ELR (cell line): ENCODE data around the gene C19orf47.

Experiments
- DNase-seq: peaks from one replicate; pipeline ENCODE4 v3.0.0-alpha.2; 2015; ENCODE audit warnings: low read depth

C19orf47 gene

DNA sequence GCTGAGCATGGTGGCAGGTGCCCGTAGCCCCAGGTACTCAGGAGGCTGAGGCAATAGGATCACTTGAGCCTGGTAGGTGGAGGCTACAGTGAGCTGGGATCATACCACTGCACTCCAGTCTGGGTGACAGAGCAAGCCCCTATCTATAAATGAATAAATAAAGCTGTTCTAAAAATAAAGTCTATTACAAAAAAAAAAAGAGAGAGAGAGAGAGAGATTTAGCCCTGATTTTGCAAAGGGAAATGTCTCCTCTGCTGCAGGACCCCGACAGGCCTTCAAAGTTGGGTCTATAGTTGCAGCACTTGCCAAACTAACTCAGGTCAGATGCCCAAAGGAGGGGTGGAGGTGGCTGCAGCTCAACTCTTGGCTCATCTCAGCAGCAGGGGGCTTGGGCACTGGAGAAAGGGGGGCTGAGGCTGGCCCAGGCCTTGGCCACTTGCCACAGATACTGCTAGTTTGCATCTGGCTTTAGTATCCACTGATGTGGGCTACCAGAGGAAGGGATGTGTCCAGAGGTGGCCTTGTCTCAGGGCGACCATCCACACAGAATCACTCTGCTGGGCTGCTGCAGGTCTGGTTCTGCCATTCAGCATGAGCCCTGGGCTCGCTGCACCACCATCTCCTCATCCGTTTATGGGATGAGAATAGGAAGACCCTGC is 32.3 kb downstream of the C19orf47 start:
- no peak for DNase-seq

DNA sequence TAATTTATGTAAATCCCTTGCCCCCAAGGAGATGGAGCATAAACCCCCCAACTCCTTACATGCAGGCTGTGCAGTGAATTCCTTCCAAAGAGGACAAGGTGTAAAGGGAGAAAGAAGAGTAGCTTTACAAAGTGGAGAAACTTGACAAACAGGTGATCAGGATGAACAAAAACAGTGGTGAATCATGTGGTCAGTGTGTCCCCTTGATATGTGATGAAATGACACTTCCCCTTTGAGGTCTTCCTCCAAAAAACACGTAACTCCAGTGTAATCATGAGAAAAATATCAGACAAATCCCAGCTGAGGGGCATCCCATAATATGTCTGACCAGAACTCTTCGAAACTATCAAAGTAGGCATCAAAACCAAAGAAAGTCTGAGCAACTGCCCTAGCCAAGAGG is 33.5 kb downstream of the C19orf47 start:
- no peak for DNase-seq

DNA sequence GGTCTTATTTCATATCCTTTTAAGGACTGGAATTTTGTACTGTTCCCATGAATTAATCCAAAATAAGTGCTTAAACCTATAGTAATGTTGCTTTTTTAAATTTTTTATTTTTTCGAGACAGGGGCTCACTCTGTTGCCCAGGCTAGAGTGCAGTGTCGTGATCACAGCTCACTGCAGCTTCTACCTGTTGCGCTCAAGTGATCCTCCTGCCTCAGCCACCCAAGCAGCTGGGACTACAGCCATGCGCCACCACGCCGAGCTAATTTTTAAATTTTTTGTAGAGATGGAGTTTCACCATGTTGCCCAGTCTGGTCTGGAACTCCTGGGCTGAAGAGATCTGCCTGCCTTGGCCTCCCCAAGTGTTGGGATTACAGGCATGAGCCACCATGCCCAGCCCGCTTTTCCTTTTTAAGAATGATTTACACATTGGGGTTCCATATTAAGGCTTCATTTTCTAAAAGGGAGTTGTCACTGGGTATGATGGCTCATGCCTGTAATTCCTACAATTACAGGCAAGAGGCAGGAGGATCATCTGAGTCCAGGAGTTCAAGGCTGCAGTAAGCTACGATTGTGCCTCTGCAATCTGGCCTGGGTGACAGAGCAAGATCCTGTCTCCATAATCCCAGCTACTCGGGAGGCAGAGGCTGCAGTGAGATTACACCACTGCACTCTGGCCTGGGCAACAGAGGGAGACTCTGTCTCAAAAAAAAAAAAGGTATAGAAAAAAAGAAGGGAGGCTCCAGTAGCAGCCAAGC is 34.8 kb downstream of the C19orf47 start:
- no peak for DNase-seq

DNA sequence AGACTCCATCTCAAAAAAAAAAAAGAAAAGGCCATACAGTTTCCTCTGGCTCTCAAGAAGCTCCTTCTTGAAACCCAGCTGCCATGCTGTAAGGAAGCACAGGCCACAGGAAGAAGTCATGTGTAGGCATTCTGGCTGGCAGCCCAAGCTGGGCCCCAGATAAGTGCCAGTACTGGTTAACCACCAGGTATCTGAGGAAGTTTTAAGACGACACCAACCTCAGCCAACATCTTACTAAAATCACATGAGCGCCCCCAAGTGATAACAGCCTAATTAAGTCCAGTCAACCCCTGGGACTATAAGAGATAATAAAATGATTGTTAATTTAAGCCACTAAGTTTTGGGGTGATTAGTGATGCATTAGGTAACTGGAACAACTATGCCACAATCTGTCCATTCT is 35.7 kb downstream of the C19orf47 start:
- DNase-seq: no peak

DNA sequence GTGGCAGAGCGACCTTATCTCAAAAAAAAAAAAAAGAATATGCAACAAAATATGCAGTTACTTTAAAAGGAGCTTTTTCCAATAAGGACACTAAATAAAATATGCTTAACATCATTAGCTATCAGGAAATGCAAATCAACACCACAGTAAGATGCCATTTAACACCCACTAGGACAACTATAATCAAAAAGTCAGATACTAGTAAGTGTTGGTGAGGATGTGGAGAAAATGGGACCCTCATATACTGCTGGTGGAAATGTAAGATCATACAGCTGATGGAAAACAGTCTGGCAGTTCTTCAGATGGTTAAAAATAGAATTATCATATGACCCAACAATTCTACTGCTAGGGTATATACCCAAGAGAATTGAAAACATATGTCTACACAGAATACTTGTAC is 38.5 kb downstream of the C19orf47 start:
- DNase-seq: no peak

DNA sequence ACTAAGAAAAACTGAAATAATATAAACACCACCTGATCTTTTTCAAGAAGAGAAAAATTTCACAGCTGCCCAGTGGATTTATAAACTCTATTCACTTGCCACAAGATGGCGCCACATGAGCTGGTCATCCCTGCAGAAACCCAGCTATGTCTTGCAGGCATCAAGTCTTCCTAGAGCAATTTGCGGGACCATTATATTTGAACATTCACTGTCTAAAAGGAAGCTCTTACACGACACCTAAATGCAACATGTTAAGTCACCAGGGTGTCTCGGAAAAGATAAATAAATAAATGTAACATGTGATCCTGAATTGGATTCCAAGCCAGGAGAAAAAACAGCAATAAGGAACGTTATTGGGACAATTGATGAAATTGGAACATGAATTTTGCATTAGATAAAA is 42.8 kb downstream of the C19orf47 start:
- peak; percentile 85 for DNase-seq

DNA sequence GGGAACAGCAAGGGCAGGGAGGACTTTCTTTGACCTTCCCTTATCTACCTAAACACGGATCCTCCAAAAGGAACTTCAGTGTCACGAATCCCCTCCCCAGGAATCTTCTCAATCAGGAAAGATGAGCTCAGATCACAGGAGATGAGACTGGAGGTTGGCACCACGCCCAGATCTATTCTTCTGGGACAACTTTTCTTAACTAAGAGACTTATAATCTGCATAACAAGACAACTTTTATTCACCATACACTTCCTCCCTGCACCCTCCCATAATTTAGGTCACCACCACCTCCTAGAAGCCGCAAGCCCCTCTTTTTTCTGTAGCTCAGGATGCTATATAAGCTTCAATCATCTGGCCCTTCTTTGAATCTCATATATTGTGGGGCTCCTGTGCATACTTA is 43.9 kb downstream of the C19orf47 start:
- DNase-seq: no peak

DNA sequence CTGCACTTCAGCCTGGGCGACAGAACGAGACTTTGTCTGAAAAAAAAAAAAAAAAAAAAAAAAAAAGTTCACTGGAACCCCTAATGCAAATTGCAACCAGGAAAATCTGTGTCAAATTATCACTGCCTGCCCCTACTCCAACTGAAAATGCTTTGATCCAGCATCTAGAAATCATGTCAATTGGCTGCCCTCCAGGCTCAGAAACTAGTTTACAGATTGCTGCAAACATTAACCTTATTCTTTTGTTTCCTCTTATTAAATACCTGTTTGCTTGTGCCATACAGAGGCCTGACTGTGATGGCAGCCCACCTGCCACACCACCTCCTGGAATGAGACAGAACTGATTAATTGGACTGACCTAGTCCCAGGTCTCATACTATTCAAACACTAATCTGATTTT is 44.4 kb downstream of the C19orf47 start:
- DNase-seq: no peak

DNA sequence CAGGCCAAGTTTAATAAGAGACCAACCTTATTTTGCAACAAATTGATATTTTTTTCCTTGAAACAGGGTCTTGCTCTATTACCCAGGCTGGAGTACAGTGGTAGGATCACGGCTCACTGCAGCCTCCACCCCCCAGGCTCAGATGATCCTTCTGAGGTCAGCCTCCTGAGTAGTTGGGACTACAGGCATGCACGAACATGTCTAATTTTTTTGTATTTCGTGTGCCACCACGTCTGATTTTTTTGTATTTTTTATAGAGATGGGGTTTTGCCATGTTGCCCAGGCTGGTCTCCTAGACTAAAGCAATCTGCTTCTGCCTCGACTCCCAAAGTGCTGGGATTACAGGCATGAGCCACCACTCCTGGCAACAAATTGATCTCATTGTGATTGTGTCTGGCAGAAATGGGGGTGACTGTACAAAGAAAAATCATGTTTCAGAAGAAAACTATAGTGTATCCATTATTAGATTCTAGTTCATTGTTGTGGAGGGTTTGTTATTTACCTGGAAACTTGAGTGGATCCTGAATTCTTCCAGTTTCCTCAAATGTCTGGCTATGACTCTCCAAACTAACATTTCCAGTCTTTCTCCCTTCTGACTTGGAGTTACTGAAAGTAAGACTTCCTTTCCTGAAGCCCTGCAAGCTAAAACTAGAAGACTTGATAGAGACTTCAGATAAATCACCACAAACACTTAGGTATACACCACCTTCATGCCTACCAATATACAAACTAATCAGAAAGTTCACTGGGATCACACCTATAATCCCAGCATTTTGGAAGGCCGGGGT is 45.8 kb downstream of the C19orf47 start:
- DNase-seq: no peak

DNA sequence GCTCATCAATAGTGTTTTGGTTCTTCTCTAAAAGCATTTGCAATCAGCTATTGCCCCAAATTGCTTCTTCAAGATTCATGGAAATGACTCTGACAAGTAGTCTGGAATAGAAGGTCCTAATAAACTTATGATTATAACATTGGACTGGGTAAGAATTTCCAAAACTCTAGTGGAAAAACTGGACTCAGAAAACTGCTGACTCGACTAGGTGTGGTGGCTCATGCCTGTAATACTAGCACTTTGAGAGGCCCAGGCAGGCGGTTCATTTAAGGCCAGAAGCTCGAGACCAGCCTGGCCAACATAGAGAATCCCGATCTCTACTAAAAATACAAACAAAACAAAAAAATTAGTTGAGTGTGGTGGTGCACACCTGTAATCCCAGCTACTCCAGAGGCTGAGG is 47.5 kb downstream of the C19orf47 start:
- no peak for DNase-seq

DNA sequence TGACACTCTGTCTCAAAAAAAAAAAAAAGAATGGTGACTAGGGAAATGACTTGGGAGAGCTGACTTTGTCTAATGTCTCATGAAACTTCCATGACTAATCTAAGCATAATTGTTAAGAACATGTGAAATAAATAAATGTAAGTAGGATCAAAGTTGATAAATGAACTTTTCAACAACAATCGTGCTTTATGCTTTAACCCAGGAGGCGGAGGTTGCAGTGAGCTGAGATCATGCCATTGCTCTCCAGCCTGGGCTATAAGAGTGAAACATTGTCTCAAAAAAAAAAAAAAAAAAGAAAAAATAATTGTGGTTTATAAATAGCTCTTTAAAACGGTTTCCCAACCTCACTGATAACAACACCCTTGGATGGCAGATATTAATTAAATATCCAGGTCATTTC is 50.2 kb downstream of the C19orf47 start:
- DNase-seq: no peak

DNA sequence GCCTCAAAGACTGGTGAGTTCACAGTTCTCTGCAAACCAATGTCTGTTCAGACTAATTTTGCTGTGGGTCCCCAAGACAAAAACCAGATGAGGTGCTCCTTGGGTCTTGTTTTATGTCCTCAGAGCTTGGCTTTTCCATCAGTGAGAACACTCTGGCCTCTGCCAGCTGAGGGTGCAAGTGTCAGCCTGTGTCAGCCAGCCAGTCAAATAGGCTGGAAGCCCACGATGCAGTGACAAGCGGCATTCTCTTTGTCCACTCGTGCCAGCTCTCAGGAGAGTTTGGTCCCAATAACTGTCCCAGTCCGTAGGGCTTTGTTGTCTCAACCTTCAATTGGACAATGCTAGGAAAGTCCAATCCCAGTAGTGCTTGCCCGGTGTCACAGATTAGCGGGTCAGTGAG is 53.6 kb downstream of the C19orf47 start:
- no peak for DNase-seq

DNA sequence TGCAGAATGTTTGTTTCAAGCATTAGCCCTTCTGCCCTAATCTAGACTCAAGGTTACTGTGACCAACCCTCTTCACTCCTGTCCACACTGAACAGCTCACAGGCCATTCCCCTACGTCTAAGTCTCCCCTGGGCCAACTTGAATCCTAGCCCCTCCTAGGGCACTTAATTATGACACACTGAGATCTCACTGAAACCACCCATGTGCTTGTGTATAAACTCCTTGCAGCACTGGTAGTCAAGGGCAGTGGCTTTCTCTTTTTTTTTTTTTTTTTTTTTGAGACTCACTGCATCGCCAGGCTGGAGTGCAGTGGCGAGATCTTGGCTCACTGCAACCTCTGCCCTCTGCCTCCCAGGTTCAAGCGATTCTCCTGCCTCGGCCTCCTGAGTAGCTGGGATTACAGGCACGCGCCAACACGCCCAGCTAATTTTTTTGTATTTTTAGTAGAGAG is 61.2 kb downstream of the C19orf47 start:
- no peak for DNase-seq

DNA sequence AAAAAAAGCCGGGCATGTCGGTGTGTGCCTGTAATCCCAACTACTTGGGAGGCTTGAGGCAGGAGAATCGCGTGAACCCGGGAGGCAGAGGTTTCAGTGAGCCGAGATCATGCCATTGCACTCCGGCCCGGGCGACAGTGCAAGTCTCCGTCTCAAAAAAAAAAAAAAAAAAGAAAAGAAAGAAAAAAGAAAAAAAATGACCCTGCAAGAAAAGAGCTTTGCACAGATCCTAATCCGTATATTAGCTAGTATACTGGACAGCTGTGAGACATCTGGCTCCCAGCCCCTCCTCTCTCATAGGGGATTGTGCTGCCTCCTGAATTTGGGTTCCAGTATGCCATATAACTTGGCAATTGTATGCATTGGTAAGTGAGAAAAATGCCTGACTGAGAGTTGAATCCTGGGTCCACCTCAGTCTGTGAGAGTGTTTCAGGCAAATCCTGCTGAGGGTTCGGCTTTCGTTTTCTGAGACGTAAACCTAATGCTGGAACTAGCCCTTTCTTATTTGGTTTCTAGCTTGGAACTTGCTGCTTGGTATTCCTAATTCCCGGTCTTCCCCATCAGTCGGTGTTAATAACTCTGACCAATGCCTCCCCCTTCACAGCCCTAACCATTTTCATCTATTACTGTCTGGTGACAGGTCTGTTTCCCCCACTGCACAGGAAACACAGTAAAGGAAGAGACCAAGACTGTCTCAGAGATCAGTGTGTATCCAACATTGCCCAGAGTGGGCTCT is 61.8 kb downstream of the C19orf47 start:
- no peak for DNase-seq

DNA sequence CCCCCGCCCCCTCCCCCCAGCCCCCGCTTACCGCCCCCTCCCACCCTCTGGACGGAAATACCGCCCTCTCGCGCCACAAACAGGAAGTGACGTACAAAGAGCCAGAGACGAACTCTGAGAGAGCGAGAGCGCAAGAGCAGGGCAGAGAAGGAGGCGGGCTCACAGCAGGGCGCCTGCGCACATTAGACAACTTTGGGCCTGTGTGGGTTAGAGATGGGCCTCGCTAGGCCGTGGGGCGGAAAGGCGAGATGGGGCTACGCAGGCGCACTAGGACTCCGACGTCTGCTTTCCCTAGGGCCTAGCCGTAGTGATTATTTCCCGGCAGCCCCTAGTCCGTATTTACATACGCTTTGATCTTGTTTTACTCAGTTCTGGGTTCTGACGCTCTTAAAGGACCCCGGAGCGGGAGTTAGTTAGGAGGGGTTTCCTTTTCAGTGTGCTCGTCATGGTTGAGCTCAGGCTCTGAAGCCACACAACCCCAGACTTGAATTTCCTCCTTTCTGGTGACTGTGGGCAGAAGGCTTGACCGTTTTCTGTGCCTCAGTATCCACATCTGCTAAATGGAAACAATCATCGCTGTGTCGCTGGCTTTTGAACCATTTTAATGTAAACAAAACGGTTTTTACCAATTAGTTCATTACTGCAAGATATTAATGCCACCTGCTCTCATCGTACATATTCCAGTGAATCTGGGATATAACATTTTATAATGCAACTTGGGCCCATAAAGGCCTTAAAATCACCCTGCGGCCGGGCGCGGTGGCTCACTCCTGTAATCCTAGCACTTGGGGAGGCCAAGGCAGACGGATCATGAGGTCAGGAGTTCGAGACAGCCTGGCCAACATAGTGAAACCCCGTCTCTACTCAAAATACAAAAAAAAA is 62.6 kb downstream of the C19orf47 start:
- DNase-seq: peak; percentile 99

DNA sequence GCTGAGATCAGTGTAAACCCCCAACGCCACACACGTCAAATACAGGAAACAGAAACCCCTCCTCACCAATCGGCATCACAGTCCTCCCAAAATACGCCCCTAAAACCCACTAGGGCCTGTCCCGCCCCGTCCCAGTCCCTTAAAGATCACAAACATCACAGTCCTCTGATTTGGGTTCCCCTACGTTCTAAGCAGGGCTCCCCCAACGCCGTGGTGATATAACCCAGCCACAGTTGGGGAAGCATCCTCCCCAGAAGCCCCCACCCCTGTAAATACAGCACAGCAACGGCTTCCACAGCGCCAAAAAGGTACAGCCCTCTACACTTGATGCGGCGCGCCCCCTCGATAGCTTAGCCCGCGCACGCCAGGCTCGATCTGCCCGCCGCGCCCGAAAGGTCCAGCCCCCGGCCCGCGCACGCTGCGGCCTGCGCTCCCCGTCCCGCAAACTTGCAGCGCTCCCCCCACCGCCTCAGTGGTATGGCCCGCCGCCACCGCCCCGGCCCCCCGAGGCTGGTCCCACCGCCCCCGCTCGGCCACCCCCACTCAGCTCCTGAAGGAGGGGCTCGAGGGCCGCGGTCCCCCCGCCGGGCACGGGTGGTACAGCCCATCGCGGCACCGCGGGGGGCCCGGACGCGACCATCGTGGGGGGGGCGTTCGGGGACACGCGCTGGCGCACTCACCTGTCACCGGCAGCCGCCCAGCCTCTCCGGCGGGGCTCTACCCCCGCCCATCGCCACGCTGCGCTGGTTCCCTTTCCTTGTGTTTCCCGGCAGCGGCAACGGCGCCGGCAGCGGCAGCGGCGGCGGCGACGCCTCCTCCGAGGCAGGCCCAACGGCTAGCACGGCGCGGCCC is 63.5 kb downstream of the C19orf47 start, which contains the start of gene AKT2:
Gene AKT2, minus strand, starts transcription at position 845 of the 852 bp plus-strand sequence. CDS start 20,078 bp downstream, outside the sequence.
- peak; percentile 62 for DNase-seq

DNA sequence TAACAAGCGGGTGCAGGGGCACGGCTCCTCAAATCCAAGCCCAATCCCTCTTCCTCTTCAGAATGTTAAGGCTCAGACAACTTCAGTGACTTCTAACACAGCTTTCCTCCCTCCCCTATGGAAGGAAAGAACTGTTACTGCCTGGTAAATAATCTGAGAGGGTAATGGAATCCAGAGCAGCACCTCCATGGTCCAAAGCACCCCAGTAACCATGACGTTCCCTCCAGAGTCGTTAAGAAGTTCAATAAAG is 64.0 kb downstream of the C19orf47 start:
- no peak for DNase-seq

DNA sequence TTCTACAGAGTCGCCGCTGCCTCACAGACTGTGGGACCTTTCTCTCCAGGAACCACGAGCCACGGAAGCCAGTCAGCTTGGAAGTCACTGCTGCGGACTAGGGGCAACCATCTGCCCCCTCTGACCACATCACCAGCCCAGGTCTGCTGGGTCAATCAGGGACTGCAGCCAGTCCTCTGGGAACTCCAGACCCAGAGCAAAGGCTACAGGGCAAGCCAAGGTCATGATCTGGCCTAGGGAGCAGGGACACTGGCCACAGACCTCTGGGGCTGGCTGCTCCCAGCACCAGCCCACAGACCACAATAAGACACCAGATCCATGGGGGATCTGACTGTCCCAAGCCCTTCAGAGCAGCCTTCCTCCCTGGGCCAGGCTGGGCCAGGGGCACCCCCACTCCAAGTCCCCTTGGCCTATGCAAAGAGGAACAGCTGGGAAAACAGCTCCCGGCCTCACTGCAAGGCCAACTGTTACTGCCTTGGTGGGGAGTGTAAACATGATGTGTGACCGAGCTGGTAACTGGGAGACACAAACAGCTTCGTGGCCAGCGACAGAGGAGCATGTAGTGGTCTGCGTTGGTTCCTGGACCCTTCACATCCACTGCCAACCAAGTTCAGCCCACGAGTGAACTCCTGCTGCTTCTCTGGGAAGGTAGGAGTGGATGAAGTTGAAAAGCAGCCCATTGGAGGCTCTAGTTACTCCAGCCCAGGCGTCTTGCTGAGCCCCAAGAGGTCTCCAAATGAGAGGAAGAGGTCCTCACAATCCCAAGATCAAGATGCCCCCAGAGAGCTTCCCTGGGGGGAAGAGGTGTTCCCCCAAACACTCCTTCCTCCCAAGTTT is 64.6 kb downstream of the C19orf47 start:
- no peak for DNase-seq

DNA sequence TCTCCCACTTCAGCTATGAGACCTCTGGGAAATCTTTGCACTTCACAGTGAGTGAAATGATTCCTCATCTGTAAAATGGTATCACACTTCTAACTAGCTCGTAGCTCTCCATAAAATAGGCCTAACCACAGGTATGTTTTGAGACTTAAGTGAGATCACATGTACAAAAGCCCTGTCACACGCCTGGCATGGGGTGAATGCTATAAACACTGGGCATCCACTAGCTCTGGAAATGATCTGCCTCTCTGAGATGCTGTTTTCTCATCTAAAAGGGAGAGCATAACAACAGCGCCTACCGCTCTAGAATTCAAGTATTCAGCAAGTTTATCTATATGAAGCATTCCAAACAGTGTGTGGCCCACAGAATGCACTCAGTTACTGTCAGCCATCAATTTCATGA is 65.3 kb downstream of the C19orf47 start:
- DNase-seq: no peak

DNA sequence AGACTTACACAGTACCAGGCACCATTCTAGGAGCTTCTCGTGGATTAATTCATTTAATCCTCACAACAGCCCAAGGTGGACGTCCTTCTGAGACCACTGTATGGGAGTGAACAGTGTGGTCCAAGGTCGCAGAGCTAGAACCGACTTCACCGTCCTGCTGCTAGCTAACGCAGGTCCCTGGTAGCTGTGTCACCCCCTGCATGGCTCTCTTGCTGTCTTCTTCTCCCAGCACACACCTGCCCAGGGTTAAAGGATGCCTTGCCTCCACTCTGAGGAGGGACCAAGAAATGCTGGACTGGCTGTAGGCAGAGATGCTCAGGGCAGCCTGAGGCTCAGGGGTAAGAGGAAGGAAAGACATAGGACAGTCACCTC is 66.0 kb downstream of the C19orf47 start:
- no peak for DNase-seq
